ENCODE data around the gene HELZ. TPM values are rescaled to one million over a fixed set of nuclear protein-coding genes. Genes with fewer than 3 reads are reported as not detected.

HELZ gene
- total and polyA plus RNA-seq, 2 donors (not counting 1 experiment from before 2014, with no cell fraction given): 18.9 to 28.1 TPM

DNA sequence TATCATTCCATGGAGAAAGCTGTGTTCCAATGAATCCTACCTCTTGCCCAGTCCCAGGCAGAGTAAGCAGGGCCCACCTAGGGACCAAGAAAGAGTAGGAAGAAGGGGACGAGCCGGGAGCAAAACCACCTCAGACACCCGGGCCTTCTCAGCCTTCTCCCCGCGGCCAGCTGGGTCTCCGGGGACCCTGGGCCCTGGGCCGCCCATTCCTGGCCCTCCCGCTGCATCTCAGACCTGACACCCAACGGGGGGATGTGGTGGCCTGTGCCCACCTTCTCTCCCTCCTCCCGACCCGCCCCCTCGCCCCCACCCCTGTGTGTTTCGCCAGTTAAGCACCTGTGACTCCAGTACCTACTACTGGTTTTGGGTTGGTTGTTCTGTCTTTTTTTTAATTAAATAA is 212.0 kb downstream of the HELZ start:
- H4K20me1 ChIP-seq (ENCODE audit: control insufficient read depth, extremely low read depth, insufficient read depth, low read length): no peaks in the 10 kb centered on the region
- no peak overlapping the region for H3K27ac ChIP-seq (ENCODE audit: insufficient read depth, low read length)
- no peak overlapping the region for H3K4me2 ChIP-seq (ENCODE audit: extremely low read depth, insufficient read depth, low read length)
- H3K27me3 ChIP-seq (ENCODE audit: control insufficient read depth, insufficient read depth, low read length): peaks cover 3% of the 10 kb centered on the region
- no peak overlapping the region for H3K9ac ChIP-seq (ENCODE audit: insufficient read depth, low read length)
- H3K4me1 ChIP-seq (ENCODE audit: control insufficient read depth, extremely low read depth, insufficient read depth, low read length): no peaks in the 10 kb centered on the region
- H2AFZ ChIP-seq (ENCODE audit: low read length): no peak overlapping the region
- H3K79me2 ChIP-seq (ENCODE audit: control insufficient read depth, insufficient read depth, low read length): no peaks in the 10 kb centered on the region
- H3K36me3 ChIP-seq (ENCODE audit: control insufficient read depth, insufficient read depth, low read length): no peaks in the 10 kb centered on the region
- DNase-seq (ENCODE audit: low read depth in 2 of 2): no peak
- H3K4me3 ChIP-seq (replicated peaks in 1 of 4; ENCODE audit: control extremely low read depth in 1 of 4, insufficient read depth in 1 of 4, low read depth in 3 of 4, low read length in 4 of 4): no peak overlapping the region
- no peaks in the 10 kb centered on the region for H3K9me3 ChIP-seq (ENCODE audit: control insufficient read depth, insufficient read depth, low read depth, low read length)
- no peak for TF ChIP-seq EZH2 (IDR thresholded peaks at IDR 0.05; ENCODE audit: low read length, missing control alignments)
- no peak for TF ChIP-seq CTCF (conservative IDR thresholded peaks at IDR 0.05 in 1 of 2, IDR thresholded peaks at IDR 0.05 in 1 of 2; ENCODE audit: low read depth in 1 of 2, low read length in 2 of 2)

GRCh38 chr17:67032382-67032781 is 212.6 kb downstream of the HELZ start:
- no peaks in the 10 kb centered on the region for H3K79me2 ChIP-seq (ENCODE audit: control insufficient read depth, insufficient read depth, low read length)

GRCh38 chr17:67030641-67031040 is 214.4 kb downstream of the HELZ start:
- Histone ChIP-seq H3K79me2 (ENCODE audit: control insufficient read depth, insufficient read depth, low read length) (no peaks in the 10 kb centered on the region), H3K36me3 (ENCODE audit: control insufficient read depth, insufficient read depth, low read length) (no peaks in the 10 kb centered on the region), H4K20me1 (ENCODE audit: control insufficient read depth, extremely low read depth, insufficient read depth, low read length) (no peaks in the 10 kb centered on the region), H3K9me3 (ENCODE audit: control insufficient read depth, insufficient read depth, low read depth, low read length) (no peaks in the 10 kb centered on the region), H3K4me3 (replicated peaks in 1 of 4; ENCODE audit: control extremely low read depth in 1 of 4, insufficient read depth in 1 of 4, low read depth in 3 of 4, low read length in 4 of 4) (no peak overlapping the region), H3K9ac (ENCODE audit: insufficient read depth, low read length) (no peak overlapping the region), H3K27me3 (ENCODE audit: control insufficient read depth, insufficient read depth, low read length) (peaks cover 5% of the 10 kb centered on the region), H2AFZ (ENCODE audit: low read length) (no peak overlapping the region), H3K4me1 (ENCODE audit: control insufficient read depth, extremely low read depth, insufficient read depth, low read length) (no peaks in the 10 kb centered on the region), H3K27ac (ENCODE audit: insufficient read depth, low read length) (no peak overlapping the region), H3K4me2 (ENCODE audit: extremely low read depth, insufficient read depth, low read length) (no peak overlapping the region)
- no peak for DNase-seq (ENCODE audit: low read depth in 2 of 2)
- no peak for TF ChIP-seq EZH2 (IDR thresholded peaks at IDR 0.05; ENCODE audit: low read length, missing control alignments)
- no peak for TF ChIP-seq CTCF (conservative IDR thresholded peaks at IDR 0.05 in 1 of 2, IDR thresholded peaks at IDR 0.05 in 1 of 2; ENCODE audit: low read depth in 1 of 2, low read length in 2 of 2)

More at GRCh38 chr17:67032382-67032781, 212.6 kb downstream of the HELZ start:
- Histone ChIP-seq H3K27me3 (ENCODE audit: control insufficient read depth, insufficient read depth, low read length) (peaks cover 3% of the 10 kb centered on the region), H3K4me2 (ENCODE audit: extremely low read depth, insufficient read depth, low read length) (no peak overlapping the region), H3K36me3 (ENCODE audit: control insufficient read depth, insufficient read depth, low read length) (no peaks in the 10 kb centered on the region), H3K9me3 (ENCODE audit: control insufficient read depth, insufficient read depth, low read depth, low read length) (no peaks in the 10 kb centered on the region), H3K4me3 (replicated peaks in 1 of 4; ENCODE audit: control extremely low read depth in 1 of 4, insufficient read depth in 1 of 4, low read depth in 3 of 4, low read length in 4 of 4) (no peak overlapping the region), H4K20me1 (ENCODE audit: control insufficient read depth, extremely low read depth, insufficient read depth, low read length) (no peaks in the 10 kb centered on the region), H3K9ac (ENCODE audit: insufficient read depth, low read length) (no peak overlapping the region), H2AFZ (ENCODE audit: low read length) (no peak overlapping the region), H3K27ac (ENCODE audit: insufficient read depth, low read length) (no peak overlapping the region), H3K4me1 (ENCODE audit: control insufficient read depth, extremely low read depth, insufficient read depth, low read length) (no peaks in the 10 kb centered on the region)
- no peak for TF ChIP-seq CTCF (conservative IDR thresholded peaks at IDR 0.05 in 1 of 2, IDR thresholded peaks at IDR 0.05 in 1 of 2; ENCODE audit: low read depth in 1 of 2, low read length in 2 of 2)
- no peak for TF ChIP-seq EZH2 (IDR thresholded peaks at IDR 0.05; ENCODE audit: low read length, missing control alignments)
- DNase-seq (ENCODE audit: low read depth in 2 of 2): no peak

Measured in fibroblast of lung (primary cell).